Peyer's patch (tissue), 4 donors: Measurements from ENCODE around the gene NRG3.

Experiments used
- CTCF ChIP-seq, 6 experiments: fragments of 450-650 bp in 4 of 6; fragments of 200-600 bp in 2 of 6; sonication (generic) in 1 of 6; IDR thresholded peaks; one replicate each; pipeline ENCODE4 v1.5.1; 2017 to 2019; ENCODE audit warnings: antibody characterized with exemption in 6 of 6, mild to moderate bottlenecking in 3 of 6, moderate library complexity in 1 of 6
- POLR2A ChIP-seq, 2 donors: fragments of 450-650 bp; IDR thresholded peaks; one replicate each; pipeline ENCODE4 v1.5.1; 2017; ENCODE audit warnings: antibody characterized with exemption in 2 of 2, mild to moderate bottlenecking in 2 of 2, moderate library complexity in 2 of 2

- TF ChIP-seq CTCF (IDR thresholded peaks at IDR 0.05), result no peak
- no peak for TF ChIP-seq POLR2A (IDR thresholded peaks at IDR 0.05)
Measured at GRCh38 chr10:81911328-81911727, 36.3 kb downstream of the NRG3 start.
